Measurements from ENCODE around the gene THUMPD2. TPM values are rescaled to one million over a fixed set of nuclear protein-coding genes. Genes with fewer than 3 reads are reported as not detected.

The THUMPD2 gene
- polyA plus RNA-seq, 1 donor (not counting 4 experiments of a cell fraction or from before 2014, with no cell fraction given) = 18.2 TPM

- Histone ChIP-seq H3K4me2 (ENCODE audit: control insufficient read depth, extremely low read depth, insufficient read depth, low read depth, low read length) (no peak overlapping the region), H3K4me1 (ENCODE audit: control insufficient read depth, extremely low read depth, insufficient read depth, low read length) (peaks cover 14% of the 10 kb centered on the region), H3K4me3 (ENCODE audit: control insufficient read depth in 2 of 3, extremely low read depth in 1 of 3, insufficient read depth in 2 of 3, low read depth in 1 of 3, low read length in 3 of 3) (no peak overlapping the region), H3K27ac (ENCODE audit: control insufficient read depth, insufficient read depth, low read length) (no peak overlapping the region), H3K9me3 (ENCODE audit: control insufficient read depth, low read depth, low read length) (no peaks in the 10 kb centered on the region), H3K9me1 (ENCODE audit: control insufficient read depth, extremely low read depth, insufficient read depth, low read length) (no peaks in the 10 kb centered on the region), H2AFZ (ENCODE audit: control insufficient read depth, low read length) (no peak overlapping the region), H3K27me3 (ENCODE audit: control insufficient read depth, extremely low read depth, insufficient read depth, low read length) (no peaks in the 10 kb centered on the region), H4K20me1 (ENCODE audit: control insufficient read depth, extremely low read depth, insufficient read depth, low read length) (peaks cover 2% of the 10 kb centered on the region), H3K9ac (ENCODE audit: control insufficient read depth, extremely low read depth, insufficient read depth, low read length) (no peak overlapping the region), H3K79me2 (ENCODE audit: control insufficient read depth, insufficient read depth, low read length) (peaks cover 15% of the 10 kb centered on the region), H3K36me3 (ENCODE audit: control insufficient read depth in 2 of 2, extremely low read depth in 1 of 2, insufficient read depth in 2 of 2, low read length in 2 of 2) (peaks cover 6 to 37% of the 10 kb centered on the region in 2 experiments)
- dilution Hi-C loops (cut with MboI; ENCODE audit: extremely low pct_ligation_motif_present, low sequenced_read_pairs) = no loop called here
- no peak for TF ChIP-seq CTCF (optimal IDR thresholded peaks at IDR 0.05 in 1 of 3, IDR thresholded peaks at IDR 0.05 in 1 of 3, conservative IDR thresholded peaks at IDR 0.05 in 1 of 3; ENCODE audit: extremely low read depth in 1 of 3, insufficient read depth in 2 of 3, low read length in 3 of 3)
- no peak for TF ChIP-seq EZH2 (IDR thresholded peaks at IDR 0.05; ENCODE audit: low read length)
- DNase-seq (ENCODE audit: low read depth, low spot score) = no peak
- no peak for FAIRE-seq
Observed at GRCh38 chr2:39732482-39732881, 46.6 kb downstream of the THUMPD2 start.

DNA sequence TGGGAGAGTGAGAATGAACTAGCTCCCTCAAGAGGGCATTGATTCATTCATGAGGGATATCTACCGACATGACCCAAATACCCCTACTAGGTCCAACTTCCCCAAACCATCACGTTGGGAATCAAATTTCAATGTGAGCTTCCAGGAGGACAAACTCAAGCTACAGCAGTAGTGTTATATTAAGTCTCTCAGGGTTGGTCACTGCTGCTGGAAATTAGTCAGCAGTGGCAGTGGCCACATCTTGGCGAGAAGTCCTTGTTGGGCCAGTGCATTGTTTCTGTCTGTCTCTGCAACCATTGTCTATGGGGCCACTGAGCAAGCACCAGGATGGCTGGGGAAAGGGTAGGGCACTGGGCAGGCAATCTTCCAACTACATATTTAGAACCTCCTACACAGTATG is 47.5 kb downstream of the THUMPD2 start:
- H3K9me3 ChIP-seq (ENCODE audit: control insufficient read depth, low read depth, low read length) = no peaks in the 10 kb centered on the region
- DNase-seq (ENCODE audit: low read depth, low spot score) (no peak), FAIRE-seq (no peak)
- no peak overlapping the region for H3K9ac ChIP-seq (ENCODE audit: control insufficient read depth, extremely low read depth, insufficient read depth, low read length)
- no peak overlapping the region for H3K4me2 ChIP-seq (ENCODE audit: control insufficient read depth, extremely low read depth, insufficient read depth, low read depth, low read length)
- dilution Hi-C loops (cut with MboI; ENCODE audit: extremely low pct_ligation_motif_present, low sequenced_read_pairs) = no loop called here
- no peak overlapping the region for H3K27ac ChIP-seq (ENCODE audit: control insufficient read depth, insufficient read depth, low read length)
- peaks cover 2% of the 10 kb centered on the region for H4K20me1 ChIP-seq (ENCODE audit: control insufficient read depth, extremely low read depth, insufficient read depth, low read length)
- H3K4me3 ChIP-seq (ENCODE audit: control insufficient read depth in 2 of 3, extremely low read depth in 1 of 3, insufficient read depth in 2 of 3, low read depth in 1 of 3, low read length in 3 of 3) = no peak overlapping the region
- H3K9me1 ChIP-seq (ENCODE audit: control insufficient read depth, extremely low read depth, insufficient read depth, low read length) = no peaks in the 10 kb centered on the region
- peaks cover 14% of the 10 kb centered on the region for H3K4me1 ChIP-seq (ENCODE audit: control insufficient read depth, extremely low read depth, insufficient read depth, low read length)
- TF ChIP-seq CTCF (optimal IDR thresholded peaks at IDR 0.05 in 1 of 3, IDR thresholded peaks at IDR 0.05 in 1 of 3, conservative IDR thresholded peaks at IDR 0.05 in 1 of 3; ENCODE audit: extremely low read depth in 1 of 3, insufficient read depth in 2 of 3, low read length in 3 of 3) = no peak
- no peak for TF ChIP-seq EZH2 (IDR thresholded peaks at IDR 0.05; ENCODE audit: low read length)
- H3K36me3 ChIP-seq (ENCODE audit: control insufficient read depth in 2 of 2, extremely low read depth in 1 of 2, insufficient read depth in 2 of 2, low read length in 2 of 2) = peaks cover 2 to 30% of the 10 kb centered on the region in 2 experiments
- H3K27me3 ChIP-seq (ENCODE audit: control insufficient read depth, extremely low read depth, insufficient read depth, low read length) = no peaks in the 10 kb centered on the region
- H3K79me2 ChIP-seq (ENCODE audit: control insufficient read depth, insufficient read depth, low read length) = peaks cover 14% of the 10 kb centered on the region
- H2AFZ ChIP-seq (ENCODE audit: control insufficient read depth, low read length) = no peak overlapping the region

All from keratinocyte (primary cell).